HEK293 (cell line): ENCODE measurements around the gene NAV2.

Experiments used
- CTCF ChIA-PET: fragments of 350-600 bp; formaldehyde crosslinking; extraction: SDS; loops from one replicate; lab custom pipeline; 2021; ENCODE audit warnings: antibody characterized with exemption; lab: Yijun Ruan, JAX
- POLR2A ChIA-PET: fragments of 300-600 bp; formaldehyde crosslinking; extraction: SDS; loops from one replicate; lab custom pipeline; 2020; ENCODE audit warnings: antibody characterized with exemption, inconsistent platforms; lab: Yijun Ruan, JAX
- H3K27ac ChIP-seq: fragments of 200-500 bp; sonication (Bioruptor generic); 2 replicates; pipeline ENCODE4 v1.5.1; 2014; ENCODE audit warnings: low read depth, low read length, control low read depth, inconsistent platforms; ENCODE audit errors: extremely low read depth
- H3K36me3 ChIP-seq, 2 experiments: fragments of 200-500 bp in 1 of 2; sonication (Bioruptor generic) in 1 of 2; 1 replicate in 1 of 2; 2 replicates in 1 of 2; pipeline ENCODE4 v1.5.1; 2014 to 2017; ENCODE audit warnings: inconsistent platforms in 2 of 2, low read length in 2 of 2; ENCODE audit not compliant: control insufficient read depth in 2 of 2, insufficient read depth in 1 of 2
- H3K4me1 ChIP-seq: fragments of 200-500 bp; sonication (Bioruptor generic); 2 replicates; pipeline ENCODE4 v1.5.1; 2014; ENCODE audit warnings: mild to moderate bottlenecking, low read length, inconsistent platforms; ENCODE audit not compliant: control insufficient read depth, insufficient read depth
- H3K4me3 ChIP-seq: 2 replicates; pipeline ENCODE4 v1.5.1; 2011; ENCODE audit warnings: low read depth, mild to moderate bottlenecking, control low read depth, low read length, moderate library complexity
- H3K9me3 ChIP-seq: fragments of 200-500 bp; sonication (Bioruptor generic); 2 replicates; pipeline ENCODE4 v1.5.1; 2014; ENCODE audit warnings: low read depth, low read length, inconsistent platforms; ENCODE audit not compliant: control insufficient read depth, insufficient read depth
- HOXD13 ChIP-seq: sonication (generic); formaldehyde crosslinking; IDR thresholded peaks from 2 replicates; pipeline ENCODE4 v1.8.0; 2022; ENCODE audit warnings: missing genetic modification reagents, borderline replicate concordance
- TRIM28 ChIP-seq: IDR thresholded peaks from 2 replicates; pipeline ENCODE4 v1.6.1; 2011; ENCODE audit warnings: low read length, control low read depth, borderline replicate concordance
- YY1 ChIP-seq: fragments of 450-650 bp; formaldehyde crosslinking; IDR thresholded peaks from 2 replicates; pipeline ENCODE4 v1.5.1; 2018; ENCODE audit warnings: missing biosample characterization, missing genetic modification characterization
- ZBTB17 ChIP-seq: fragments of 450-650 bp; formaldehyde crosslinking; IDR thresholded peaks from 2 replicates; pipeline ENCODE4 v1.5.1; 2016; ENCODE audit warnings: missing biosample characterization, missing genetic modification characterization
- ZBTB48 ChIP-seq: fragments of 450-650 bp; formaldehyde crosslinking; IDR thresholded peaks from 2 replicates; pipeline ENCODE4 v1.5.1; 2016; ENCODE audit warnings: missing biosample characterization, missing genetic modification characterization
- ZBTB7A ChIP-seq: fragments of 450-650 bp; formaldehyde crosslinking; IDR thresholded peaks from 2 replicates; pipeline ENCODE4 v1.5.1; 2016; ENCODE audit warnings: low read depth, missing biosample characterization, missing genetic modification characterization
- ZEB2 ChIP-seq: fragments of 450-650 bp; formaldehyde crosslinking; IDR thresholded peaks from 2 replicates; pipeline ENCODE4 v1.5.1; 2016; ENCODE audit warnings: missing biosample characterization, missing genetic modification characterization
- ZFP41 ChIP-seq: fragments of 450-650 bp; formaldehyde crosslinking; IDR thresholded peaks from 2 replicates; pipeline ENCODE4 v1.5.1; 2016; ENCODE audit warnings: missing biosample characterization, missing genetic modification characterization, borderline replicate concordance
- ZNF148 ChIP-seq: fragments of 450-650 bp; formaldehyde crosslinking; IDR thresholded peaks from 2 replicates; pipeline ENCODE4 v1.5.0; 2017; ENCODE audit warnings: missing biosample characterization, missing genetic modification characterization, borderline replicate concordance
- ZNF157 ChIP-seq: fragments of 450-650 bp; formaldehyde crosslinking; IDR thresholded peaks from 2 replicates; pipeline ENCODE4 v1.5.1; 2016; ENCODE audit warnings: missing biosample characterization, missing genetic modification characterization
- ZNF2 ChIP-seq: fragments of 450-650 bp; formaldehyde crosslinking; IDR thresholded peaks from 2 replicates; pipeline ENCODE4 v1.5.1; 2016; ENCODE audit warnings: missing biosample characterization, missing genetic modification characterization
- ZNF221 ChIP-seq: fragments of 450-650 bp; formaldehyde crosslinking; IDR thresholded peaks from 2 replicates; pipeline ENCODE4 v1.5.1; 2017; ENCODE audit warnings: missing biosample characterization, missing genetic modification characterization, borderline replicate concordance
- ZNF350 ChIP-seq: fragments of 450-650 bp; formaldehyde crosslinking; IDR thresholded peaks from 2 replicates; pipeline ENCODE4 v1.5.0; 2017; ENCODE audit warnings: missing biosample characterization, mild to moderate bottlenecking, missing genetic modification characterization
- ZNF394 ChIP-seq: fragments of 450-650 bp; formaldehyde crosslinking; IDR thresholded peaks from 2 replicates; pipeline ENCODE4 v1.5.1; 2016; ENCODE audit warnings: missing biosample characterization, missing genetic modification characterization, mild to moderate bottlenecking, moderate library complexity, borderline replicate concordance
- ZNF510 ChIP-seq: fragments of 450-650 bp; formaldehyde crosslinking; IDR thresholded peaks from 2 replicates; pipeline ENCODE4 v1.5.1; 2018; ENCODE audit warnings: mild to moderate bottlenecking, missing genetic modification characterization, missing biosample characterization; ENCODE audit not compliant: insufficient replicate concordance
- ZNF555 ChIP-seq: fragments of 450-650 bp; formaldehyde crosslinking; conservative IDR thresholded peaks from 2 replicates; pipeline ENCODE4 v1.5.1; 2017; ENCODE audit warnings: missing biosample characterization, mild to moderate bottlenecking, missing genetic modification characterization, inconsistent platforms
- ZNF561 ChIP-seq: fragments of 450-650 bp; IDR thresholded peaks from 2 replicates; pipeline ENCODE4 v1.5.1; 2018; ENCODE audit warnings: missing biosample characterization, missing genetic modification characterization, borderline replicate concordance
- ZNF600 ChIP-seq: fragments of 450-650 bp; formaldehyde crosslinking; IDR thresholded peaks from 2 replicates; pipeline ENCODE4 v1.5.1; 2016; ENCODE audit warnings: missing biosample characterization, missing genetic modification characterization
- ZNF629 ChIP-seq: fragments of 450-650 bp; formaldehyde crosslinking; IDR thresholded peaks from 2 replicates; pipeline ENCODE4 v1.5.1; 2017; ENCODE audit warnings: missing biosample characterization, missing genetic modification characterization
- ZNF747 ChIP-seq: fragments of 450-650 bp; formaldehyde crosslinking; IDR thresholded peaks from 2 replicates; pipeline ENCODE4 v1.5.1; 2016; ENCODE audit warnings: missing biosample characterization, missing genetic modification characterization
- ZNF791 ChIP-seq: fragments of 450-650 bp; formaldehyde crosslinking; IDR thresholded peaks from 2 replicates; pipeline ENCODE4 v1.5.1; 2016; ENCODE audit warnings: missing biosample characterization, missing genetic modification characterization
- ZNF837 ChIP-seq: fragments of 450-650 bp; formaldehyde crosslinking; IDR thresholded peaks from 2 replicates; pipeline ENCODE4 v1.5.1; 2016; ENCODE audit warnings: missing biosample characterization, missing genetic modification characterization
- TF ChIP-seq, protein P1 (sequence below): fragments of 450-650 bp; formaldehyde crosslinking; IDR thresholded peaks from 2 replicates; pipeline ENCODE4 v1.5.1; 2016; ENCODE audit warnings: missing biosample characterization, missing genetic modification characterization
- TF ChIP-seq, protein P2 (sequence below): fragments of 450-650 bp; formaldehyde crosslinking; conservative IDR thresholded peaks from 2 replicates; pipeline ENCODE4 v1.5.1; 2016; ENCODE audit warnings: low read depth, missing biosample characterization, missing genetic modification characterization
- TF ChIP-seq, protein P3 (sequence below): fragments of 450-650 bp; formaldehyde crosslinking; IDR thresholded peaks from 2 replicates; pipeline ENCODE4 v1.5.1; 2016; ENCODE audit warnings: missing biosample characterization, missing genetic modification characterization
- TF ChIP-seq, protein P4 (sequence below): fragments of 450-650 bp; formaldehyde crosslinking; IDR thresholded peaks from 2 replicates; pipeline ENCODE4 v1.5.1; 2017; ENCODE audit warnings: missing biosample characterization, missing genetic modification characterization

Gene NAV2

DNA sequence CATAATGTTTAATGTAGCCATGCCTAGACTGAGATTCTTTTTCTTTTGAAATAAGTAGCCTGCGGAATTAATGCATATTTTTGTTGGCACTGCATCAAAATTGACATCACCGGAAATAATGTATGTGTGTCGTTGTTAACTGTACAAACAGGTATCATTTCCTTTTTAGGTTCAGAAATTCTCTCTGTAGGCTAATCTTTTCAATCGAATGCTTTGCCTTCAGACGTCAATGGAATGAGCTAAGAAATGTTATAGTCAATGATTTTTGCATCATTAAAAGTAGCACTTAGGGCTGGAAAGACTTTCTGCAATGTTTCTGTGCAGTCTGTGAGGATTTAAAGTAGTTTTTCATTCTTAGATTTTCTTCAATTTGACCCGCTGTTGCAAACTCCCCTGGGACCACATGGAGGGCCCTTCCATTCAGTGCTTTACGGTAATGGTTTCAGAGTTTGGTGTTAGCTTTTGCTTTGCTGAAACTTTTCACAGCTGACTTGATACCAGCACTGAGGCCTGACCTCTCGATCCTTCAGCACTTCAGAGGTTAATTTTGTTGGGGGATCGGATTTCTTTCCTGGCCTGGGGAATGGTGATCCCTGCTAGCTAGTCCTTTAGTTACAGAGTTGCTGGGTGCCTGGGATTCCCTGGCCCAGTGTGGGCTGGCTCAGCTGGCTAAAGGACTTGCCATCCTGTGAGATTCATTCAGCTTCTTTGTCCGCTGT, 309.9 kb downstream of the NAV2 start (continued):
- TF ChIP-seq, protein P1, sequence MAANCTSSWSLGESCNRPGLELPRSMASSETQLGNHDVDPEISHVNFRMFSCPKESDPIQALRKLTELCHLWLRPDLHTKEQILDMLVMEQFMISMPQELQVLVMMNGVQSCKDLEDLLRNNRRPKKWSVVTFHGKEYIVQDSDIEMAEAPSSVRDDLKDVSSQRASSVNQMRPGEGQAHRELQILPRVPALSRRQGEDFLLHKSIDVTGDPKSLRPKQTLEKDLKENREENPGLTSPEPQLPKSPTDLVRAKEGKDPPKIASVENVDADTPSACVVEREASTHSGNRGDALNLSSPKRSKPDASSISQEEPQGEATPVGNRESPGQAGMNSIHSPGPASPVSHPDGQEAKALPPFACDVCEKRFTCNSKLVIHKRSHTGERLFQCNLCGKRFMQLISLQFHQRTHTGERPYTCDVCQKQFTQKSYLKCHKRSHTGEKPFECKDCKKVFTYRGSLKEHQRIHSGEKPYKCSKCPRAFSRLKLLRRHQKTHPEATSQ (tag by site-specific recombination): no peak
- TF ChIP-seq ZNF791 (tag by site-specific recombination) (no peak), ZNF157 (no peak), TRIM28 (peak; percentile 42; the same call in 1 of the 2 replicates), ZNF837 (tag by site-specific recombination) (no peak), ZNF555 (no peak), ZEB2 (tag by site-specific recombination) (no peak; the same call in 1 of the 2 replicates), ZNF600 (peak; percentile 23; the same call in 1 of the 2 replicates), HOXD13 (CRISPR knock-in tag) (no peak), ZNF629 (tag by site-specific recombination) (peak; percentile 90), ZNF394 (peak; percentile 32), YY1 (no peak), ZBTB17 (tag by site-specific recombination) (peak; percentile 44), ZNF221 (no peak)
- TF ChIP-seq, protein P2, sequence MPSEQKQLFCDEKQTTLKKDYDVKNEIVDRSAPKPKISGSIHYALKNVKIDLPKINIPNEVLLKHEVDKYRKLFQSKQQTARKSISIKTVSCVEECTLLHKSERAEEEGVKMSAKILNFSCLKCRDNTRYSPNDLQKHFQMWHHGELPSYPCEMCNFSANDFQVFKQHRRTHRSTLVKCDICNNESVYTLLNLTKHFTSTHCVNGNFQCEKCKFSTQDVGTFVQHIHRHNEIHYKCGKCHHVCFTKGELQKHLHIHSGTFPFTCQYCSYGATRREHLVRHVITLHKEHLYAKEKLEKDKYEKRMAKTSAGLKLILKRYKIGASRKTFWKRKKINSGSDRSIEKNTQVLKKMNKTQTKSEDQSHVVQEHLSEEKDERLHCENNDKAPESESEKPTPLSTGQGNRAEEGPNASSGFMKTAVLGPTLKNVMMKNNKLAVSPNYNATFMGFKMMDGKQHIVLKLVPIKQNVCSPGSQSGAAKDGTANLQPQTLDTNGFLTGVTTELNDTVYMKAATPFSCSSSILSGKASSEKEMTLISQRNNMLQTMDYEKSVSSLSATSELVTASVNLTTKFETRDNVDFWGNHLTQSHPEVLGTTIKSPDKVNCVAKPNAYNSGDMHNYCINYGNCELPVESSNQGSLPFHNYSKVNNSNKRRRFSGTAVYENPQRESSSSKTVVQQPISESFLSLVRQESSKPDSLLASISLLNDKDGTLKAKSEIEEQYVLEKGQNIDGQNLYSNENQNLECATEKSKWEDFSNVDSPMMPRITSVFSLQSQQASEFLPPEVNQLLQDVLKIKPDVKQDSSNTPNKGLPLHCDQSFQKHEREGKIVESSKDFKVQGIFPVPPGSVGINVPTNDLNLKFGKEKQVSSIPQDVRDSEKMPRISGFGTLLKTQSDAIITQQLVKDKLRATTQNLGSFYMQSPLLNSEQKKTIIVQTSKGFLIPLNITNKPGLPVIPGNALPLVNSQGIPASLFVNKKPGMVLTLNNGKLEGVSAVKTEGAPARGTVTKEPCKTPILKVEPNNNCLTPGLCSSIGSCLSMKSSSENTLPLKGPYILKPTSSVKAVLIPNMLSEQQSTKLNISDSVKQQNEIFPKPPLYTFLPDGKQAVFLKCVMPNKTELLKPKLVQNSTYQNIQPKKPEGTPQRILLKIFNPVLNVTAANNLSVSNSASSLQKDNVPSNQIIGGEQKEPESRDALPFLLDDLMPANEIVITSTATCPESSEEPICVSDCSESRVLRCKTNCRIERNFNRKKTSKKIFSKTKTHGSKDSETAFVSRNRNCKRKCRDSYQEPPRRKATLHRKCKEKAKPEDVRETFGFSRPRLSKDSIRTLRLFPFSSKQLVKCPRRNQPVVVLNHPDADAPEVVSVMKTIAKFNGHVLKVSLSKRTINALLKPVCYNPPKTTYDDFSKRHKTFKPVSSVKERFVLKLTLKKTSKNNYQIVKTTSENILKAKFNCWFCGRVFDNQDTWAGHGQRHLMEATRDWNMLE (tag by site-specific recombination): no peak
- TF ChIP-seq, protein P3, sequence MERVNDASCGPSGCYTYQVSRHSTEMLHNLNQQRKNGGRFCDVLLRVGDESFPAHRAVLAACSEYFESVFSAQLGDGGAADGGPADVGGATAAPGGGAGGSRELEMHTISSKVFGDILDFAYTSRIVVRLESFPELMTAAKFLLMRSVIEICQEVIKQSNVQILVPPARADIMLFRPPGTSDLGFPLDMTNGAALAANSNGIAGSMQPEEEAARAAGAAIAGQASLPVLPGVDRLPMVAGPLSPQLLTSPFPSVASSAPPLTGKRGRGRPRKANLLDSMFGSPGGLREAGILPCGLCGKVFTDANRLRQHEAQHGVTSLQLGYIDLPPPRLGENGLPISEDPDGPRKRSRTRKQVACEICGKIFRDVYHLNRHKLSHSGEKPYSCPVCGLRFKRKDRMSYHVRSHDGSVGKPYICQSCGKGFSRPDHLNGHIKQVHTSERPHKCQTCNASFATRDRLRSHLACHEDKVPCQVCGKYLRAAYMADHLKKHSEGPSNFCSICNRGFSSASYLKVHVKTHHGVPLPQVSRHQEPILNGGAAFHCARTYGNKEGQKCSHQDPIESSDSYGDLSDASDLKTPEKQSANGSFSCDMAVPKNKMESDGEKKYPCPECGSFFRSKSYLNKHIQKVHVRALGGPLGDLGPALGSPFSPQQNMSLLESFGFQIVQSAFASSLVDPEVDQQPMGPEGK (tag by site-specific recombination): no peak
- TF ChIP-seq, protein P4, sequence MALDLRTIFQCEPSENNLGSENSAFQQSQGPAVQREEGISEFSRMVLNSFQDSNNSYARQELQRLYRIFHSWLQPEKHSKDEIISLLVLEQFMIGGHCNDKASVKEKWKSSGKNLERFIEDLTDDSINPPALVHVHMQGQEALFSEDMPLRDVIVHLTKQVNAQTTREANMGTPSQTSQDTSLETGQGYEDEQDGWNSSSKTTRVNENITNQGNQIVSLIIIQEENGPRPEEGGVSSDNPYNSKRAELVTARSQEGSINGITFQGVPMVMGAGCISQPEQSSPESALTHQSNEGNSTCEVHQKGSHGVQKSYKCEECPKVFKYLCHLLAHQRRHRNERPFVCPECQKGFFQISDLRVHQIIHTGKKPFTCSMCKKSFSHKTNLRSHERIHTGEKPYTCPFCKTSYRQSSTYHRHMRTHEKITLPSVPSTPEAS: no peak
- TF ChIP-seq, all 188 proteins: peak for 23

DNA sequence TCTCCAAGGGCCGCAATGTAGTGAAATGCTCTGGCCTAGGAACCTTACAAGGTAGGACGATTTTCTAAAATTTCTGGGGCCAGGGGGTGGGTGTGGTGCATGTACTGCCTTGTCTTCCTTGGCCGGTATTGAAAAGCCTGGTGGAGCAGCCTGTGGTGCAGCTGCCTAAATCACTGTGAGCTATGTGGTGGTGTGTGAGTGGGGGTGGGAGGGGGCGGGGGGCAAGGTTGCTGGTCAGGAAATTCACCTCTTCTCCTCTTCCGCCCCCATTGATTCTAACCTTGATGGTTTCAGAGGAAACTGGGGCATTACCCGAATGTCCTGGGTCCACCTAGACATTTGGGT, 310.4 kb downstream of the NAV2 start:
- Histone ChIP-seq H3K9me3 (no peaks in the 10 kb centered on the region), H3K4me3 (peak overlapping the region; percentile 35), H3K36me3 (no peaks in the 10 kb centered on the region), H3K27ac (peak overlapping the region; percentile 60), H3K4me1 (peaks cover 18% of the 10 kb centered on the region)
- ChIA-PET CTCF (interaction anchor here (0.6 to 1.8 kb wide), 7 partner anchors 20 to 1694 kb away, joined by 3 to 10 read pairs (median 3); no protein-coding TSS in a partner anchor), POLR2A (interaction anchor here (1.1 to 2.1 kb wide), 3 partner anchors 8 to 13 kb away, joined by 3 to 8 read pairs (median 5); no protein-coding TSS in a partner anchor)
- TF ChIP-seq ZNF747 (tag by site-specific recombination) (no peak), ZFP41 (tag by site-specific recombination) (no peak), ZBTB48 (tag by site-specific recombination) (no peak), ZBTB7A (no peak), ZNF510 (tag by site-specific recombination) (no peak), ZNF350 (tag by site-specific recombination) (no peak), ZNF2 (no peak), ZNF148 (no peak), ZNF561 (tag by site-specific recombination) (no peak)
